Dedifferentiated amniotic fluid mesenchymal stem cell (primary cell): ENCODE results near the gene ACOT11.
"Not testable (repeated sequence)": the region's sequence is repeated elsewhere in the genome, so short reads cannot be mapped to it uniquely, and the experiment has no call there.

Source experiments
- DNase-seq: peaks from one replicate; pipeline ENCODE4 v3.0.0-alpha.2; 2016; ENCODE audit errors: extremely low spot score

The ACOT11 gene

GRCh38 chr1:54547601-54548388, at the start of gene ACOT11:
Gene ACOT11 (plus strand): TSS chr1:54548228. CDS start chr1:54548310, 82 bp downstream.
- DNase-seq, result no peak

GRCh38 chr1:54498383-54499096, 49.5 kb upstream of the ACOT11 start:
- no peak for DNase-seq

- DNase-seq, result no peak
Measured at GRCh38 chr1:54499097-54499359, 49.0 kb upstream of the ACOT11 start.

- peak; percentile 37 for DNase-seq
Measured at GRCh38 chr1:54499360-54500106, 48.5 kb upstream of the ACOT11 start.

- DNase-seq, result no peak
Measured at GRCh38 chr1:54500107-54500431, 48.0 kb upstream of the ACOT11 start.

GRCh38 chr1:54501849-54502248, 46.2 kb upstream of the ACOT11 start:
- DNase-seq, result no peak

GRCh38 chr1:54502342-54502741, 45.7 kb upstream of the ACOT11 start:
- DNase-seq, result no peak

- DNase-seq, result no peak
Measured at GRCh38 chr1:54506594-54506993, 41.4 kb upstream of the ACOT11 start.

- DNase-seq, result no peak
Measured at GRCh38 chr1:54507033-54507870, 40.8 kb upstream of the ACOT11 start.

GRCh38 chr1:54510715-54511270, 37.2 kb upstream of the ACOT11 start:
- no peak for DNase-seq

- not testable (repeated sequence) for DNase-seq
Measured at GRCh38 chr1:54513921-54514580, 34.0 kb upstream of the ACOT11 start.

GRCh38 chr1:54516249-54516920, 31.6 kb upstream of the ACOT11 start:
- no peak for DNase-seq

- no peak for DNase-seq
Measured at GRCh38 chr1:54517496-54517895, 30.5 kb upstream of the ACOT11 start.

- DNase-seq, result no peak
Measured at GRCh38 chr1:54518489-54518888, 29.5 kb upstream of the ACOT11 start.

GRCh38 chr1:54519709-54520108, 28.3 kb upstream of the ACOT11 start:
- no peak for DNase-seq

- no peak for DNase-seq
Measured at GRCh38 chr1:54520631-54521321, 27.3 kb upstream of the ACOT11 start.

- not testable (repeated sequence) for DNase-seq
Measured at GRCh38 chr1:54526565-54526964, 21.5 kb upstream of the ACOT11 start.

GRCh38 chr1:54528613-54529012, 19.4 kb upstream of the ACOT11 start:
- no peak for DNase-seq

- DNase-seq, result no peak
Measured at GRCh38 chr1:54532033-54532432, 16.0 kb upstream of the ACOT11 start.

- not testable (repeated sequence) for DNase-seq
Measured at GRCh38 chr1:54536656-54537055, 11.4 kb upstream of the ACOT11 start.
